ENCODE measurements around the gene TNFAIP8. TPM values are rescaled to one million over a fixed set of nuclear protein-coding genes. Genes with fewer than 3 reads are reported as not detected.

The TNFAIP8 gene
- polyA plus RNA-seq, 1 of the 3 experiments (the other 2 are of a cell fraction) = 31.3 TPM

- H3K9me3 ChIP-seq = no peaks in the 10 kb centered on the region
- H2AFZ ChIP-seq (ENCODE audit: low read depth) = no peak overlapping the region
- H3K4me2 ChIP-seq = no peak overlapping the region
- DNase-seq = no peak
- H3K4me1 ChIP-seq (ENCODE audit: control insufficient read depth in 1 of 2, insufficient read depth in 2 of 2, low read depth in 1 of 2, low read length in 1 of 2) = peaks cover 0 to 14% of the 10 kb centered on the region in 2 experiments; a peak in 3 of 4 replicates
- no peaks in the 10 kb centered on the region for H3K79me2 ChIP-seq (ENCODE audit: insufficient read depth)
- no peaks in the 10 kb centered on the region for H3K36me3 ChIP-seq (replicated peaks in 1 of 2; ENCODE audit: control insufficient read depth in 1 of 2, insufficient read depth in 2 of 2, low read length in 1 of 2)
- WGBS (ENCODE audit: low lambda C conversion rate) = 72% methylated on average over 3 of the region's 3 CpGs
- no peaks in the 10 kb centered on the region for H4K20me1 ChIP-seq (ENCODE audit: insufficient read depth)
- POLR2A ChIA-PET = interaction anchor here (2.3 kb wide), 1 partner anchor 421 kb away, joined by 10 read pairs; the partner anchor contains the start of gene DTWD2
- H3F3A ChIP-seq (replicated peaks; ENCODE audit: insufficient read depth) = peaks cover 12% of the 10 kb centered on the region
- H3K27ac ChIP-seq (ENCODE audit: low read depth in 2 of 2, low read length in 1 of 2) = no peak overlapping the region
- no peak overlapping the region for H3K4me3 ChIP-seq (ENCODE audit: low read depth in 2 of 2, low read length in 1 of 2)
- TF ChIP-seq CTCF (IDR thresholded peaks at IDR 0.05) = no peak
- no peak for TF ChIP-seq ZBTB33 (IDR thresholded peaks at IDR 0.05; ENCODE audit: borderline replicate concordance, low read depth)
- no peak for TF ChIP-seq SIN3A (IDR thresholded peaks at IDR 0.05; ENCODE audit: borderline replicate concordance, low read depth, low read length)
- no peak for TF ChIP-seq MAX (IDR thresholded peaks at IDR 0.05; ENCODE audit: low read depth)
- no peak for TF ChIP-seq CHD2 (IDR thresholded peaks at IDR 0.05; ENCODE audit: low read length, partially characterized antibody)
- no peaks in the 10 kb centered on the region for H3K27me3 ChIP-seq (ENCODE audit: insufficient read depth)
- no peaks in the 10 kb centered on the region for H3K9me2 ChIP-seq
- CTCF ChIA-PET = interaction anchor here (1.5 to 7.4 kb wide), 2 partner anchors 94 to 423 kb away, joined by 4 to 175 read pairs; partner anchors contain the start of gene DTWD2
- no peak overlapping the region for H3K9ac ChIP-seq
Measured at GRCh38 chr5:119409235-119409815, 53.5 kb downstream of the TNFAIP8 start.

GRCh38 chr5:119410448-119411159 lies 54.8 kb downstream of the TNFAIP8 start:
- no peaks in the 10 kb centered on the region for H3K79me2 ChIP-seq (ENCODE audit: insufficient read depth)
- POLR2A ChIA-PET = interaction anchor here (2.3 kb wide), 1 partner anchor 422 kb away, joined by 10 read pairs; the partner anchor contains the start of gene DTWD2
- CTCF ChIA-PET = interaction anchor here (0.6 to 7.4 kb wide), 15 partner anchors 11 to 756 kb away, joined by 3 to 175 read pairs (median 7); partner anchors contain the start of gene DTWD2
- no peaks in the 10 kb centered on the region for H3K36me3 ChIP-seq (replicated peaks in 1 of 2; ENCODE audit: control insufficient read depth in 1 of 2, insufficient read depth in 2 of 2, low read length in 1 of 2)
- H3K4me2 ChIP-seq = peak overlapping the region; percentile 72; the same call in 1 of the 2 replicates
- peak overlapping the region in 1 of 2 experiments; percentile 82; a peak in 2 of 4 replicates for H3K27ac ChIP-seq (ENCODE audit: low read depth in 2 of 2, low read length in 1 of 2)
- no peaks in the 10 kb centered on the region for H3K27me3 ChIP-seq (ENCODE audit: insufficient read depth)
- H3F3A ChIP-seq (replicated peaks; ENCODE audit: insufficient read depth) = peaks cover 12% of the 10 kb centered on the region
- DNase-seq = no peak
- no peaks in the 10 kb centered on the region for H4K20me1 ChIP-seq (ENCODE audit: insufficient read depth)
- no peak overlapping the region; a peak in 1 of 4 replicates for H3K4me3 ChIP-seq (ENCODE audit: low read depth in 2 of 2, low read length in 1 of 2)
- H3K4me1 ChIP-seq (ENCODE audit: control insufficient read depth in 1 of 2, insufficient read depth in 2 of 2, low read depth in 1 of 2, low read length in 1 of 2) = peaks cover 0 to 14% of the 10 kb centered on the region in 2 experiments; a peak in 3 of 4 replicates
- H3K9ac ChIP-seq = no peak overlapping the region
- no peaks in the 10 kb centered on the region for H3K9me3 ChIP-seq
- WGBS (ENCODE audit: low lambda C conversion rate) = 79% methylated on average over 3 of the region's 4 CpGs
- peak overlapping the region; percentile 92; the same call in 1 of the 2 replicates for H2AFZ ChIP-seq (ENCODE audit: low read depth)
- no peaks in the 10 kb centered on the region for H3K9me2 ChIP-seq
- TF ChIP-seq NFIC (IDR thresholded peaks at IDR 0.05; ENCODE audit: borderline replicate concordance) (no peak), EZH2phosphoT487 (IDR thresholded peaks at IDR 0.05; ENCODE audit: borderline replicate concordance, low read depth) (no peak), TAF1 (IDR thresholded peaks at IDR 0.05; ENCODE audit: borderline replicate concordance, low read depth, low read length) (no peak), MXI1 (IDR thresholded peaks at IDR 0.05; ENCODE audit: low read depth, low read length) (no peak), REST (IDR thresholded peaks at IDR 0.05; ENCODE audit: low read depth, low read length) (no peak), CHD2 (IDR thresholded peaks at IDR 0.05; ENCODE audit: low read length, partially characterized antibody) (no peak), MAX (IDR thresholded peaks at IDR 0.05; ENCODE audit: low read depth) (no peak), RAD21 (IDR thresholded peaks at IDR 0.05; ENCODE audit: low read length) (no peak), ELF1 (IDR thresholded peaks at IDR 0.05) (no peak), YY1 (IDR thresholded peaks at IDR 0.05; ENCODE audit: low read depth) (no peak), RCOR1 (IDR thresholded peaks at IDR 0.05; ENCODE audit: low read length) (no peak), TEAD4 (IDR thresholded peaks at IDR 0.05; ENCODE audit: borderline replicate concordance, insufficient read depth) (no peak)

All from SK-N-SH (cell line).